AG04450 (cell line): ENCODE results near the gene DGKH. TPM values are rescaled to one million over a fixed set of nuclear protein-coding genes. Genes with fewer than 3 reads are reported as not detected.
"Not testable (repeated sequence)": the region's sequence is repeated elsewhere in the genome, so short reads cannot be mapped to it uniquely, and the experiment has no call there.

Experiments used
- CTCF ChIA-PET: fragments of 300-600, 350-600 bp; formaldehyde crosslinking; extraction: SDS; loops from one replicate; lab custom pipeline; 2022; ENCODE audit warnings: antibody characterized with exemption, inconsistent platforms; lab: Charles Lee
- POLR2A ChIA-PET: fragments of 350-600 bp; formaldehyde crosslinking; extraction: SDS; loops from one replicate; lab custom pipeline; 2021; ENCODE audit warnings: antibody characterized with exemption, inconsistent platforms; lab: Yijun Ruan, JAX
- DNase-seq: peaks from one replicate; pipeline ENCODE4 v3.0.0-alpha.2; 2011; ENCODE audit warnings: low read depth, low spot score
- H3K27ac ChIP-seq: one replicate; pipeline ENCODE4 v1.5.1; 2012; ENCODE audit warnings: low read depth, low read length, control low read depth
- H3K27me3 ChIP-seq: one replicate; pipeline ENCODE4 v1.6.0; 2012; ENCODE audit warnings: low read length; ENCODE audit not compliant: control insufficient read depth, insufficient read depth
- H3K4me3 ChIP-seq: 2 replicates; pipeline ENCODE4 v1.5.1; 2011; ENCODE audit warnings: mild to moderate bottlenecking, low read depth, low read length, control low read depth
- H3K9me3 ChIP-seq: 2 replicates; pipeline ENCODE4 v1.5.1; 2012; ENCODE audit warnings: low read length; ENCODE audit not compliant: control insufficient read depth, insufficient read depth
- polyA plus RNA-seq: library from polyadenylated mRNA; depleted of rRNA; stranded (reverse); fragments of >200 nt; gene quantifications from 2 replicates; pipeline ENCODE4 v1.2.3, GENCODE V29; 2011
- TF ChIP-seq, protein P1 (sequence below): IDR thresholded peaks from 2 replicates; pipeline ENCODE4 v1.5.1; 2011; ENCODE audit warnings: low read depth, low read length, control low read depth, inconsistent platforms

Gene DGKH
- polyA plus RNA-seq, 1 experiment = 4.3 TPM

DNA sequence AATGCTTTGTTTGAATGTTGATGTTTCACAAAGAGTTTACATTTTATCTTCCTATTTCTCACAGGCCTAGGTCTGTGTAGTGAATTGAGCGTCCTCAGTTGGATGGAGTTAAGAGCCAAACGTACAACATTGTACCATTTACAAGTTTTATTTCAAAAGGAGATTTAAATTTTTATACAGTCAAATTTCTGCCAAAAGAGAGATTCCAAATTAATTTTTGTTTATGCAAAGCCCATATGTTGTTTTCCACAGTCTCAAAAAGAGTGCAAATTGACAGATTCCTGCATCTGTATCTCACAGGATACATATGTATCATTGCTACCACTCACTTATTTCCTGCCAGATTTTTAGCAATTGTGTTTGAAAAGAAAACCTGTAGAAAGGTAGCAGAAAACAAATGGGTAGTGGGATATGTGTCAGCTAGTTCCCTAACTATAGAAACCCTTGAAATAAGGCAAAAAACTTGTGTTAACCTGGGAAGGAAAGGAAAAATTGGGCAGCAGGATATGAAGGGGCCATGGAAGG is 46.1 kb downstream of the DGKH start:
- Histone ChIP-seq H3K27me3 (no peaks in the 10 kb centered on the region), H3K9me3 (no peaks in the 10 kb centered on the region; the same call in 1 of the 2 replicates), H3K27ac (no peak overlapping the region), H3K4me3 (no peak overlapping the region)
- ChIA-PET CTCF (interaction anchor here (1.0 kb wide), 1 partner anchor 426 kb away, joined by 3 read pairs; no protein-coding TSS in a partner anchor), POLR2A (no interaction called here)
- DNase-seq = no peak
- TF ChIP-seq, protein P1, sequence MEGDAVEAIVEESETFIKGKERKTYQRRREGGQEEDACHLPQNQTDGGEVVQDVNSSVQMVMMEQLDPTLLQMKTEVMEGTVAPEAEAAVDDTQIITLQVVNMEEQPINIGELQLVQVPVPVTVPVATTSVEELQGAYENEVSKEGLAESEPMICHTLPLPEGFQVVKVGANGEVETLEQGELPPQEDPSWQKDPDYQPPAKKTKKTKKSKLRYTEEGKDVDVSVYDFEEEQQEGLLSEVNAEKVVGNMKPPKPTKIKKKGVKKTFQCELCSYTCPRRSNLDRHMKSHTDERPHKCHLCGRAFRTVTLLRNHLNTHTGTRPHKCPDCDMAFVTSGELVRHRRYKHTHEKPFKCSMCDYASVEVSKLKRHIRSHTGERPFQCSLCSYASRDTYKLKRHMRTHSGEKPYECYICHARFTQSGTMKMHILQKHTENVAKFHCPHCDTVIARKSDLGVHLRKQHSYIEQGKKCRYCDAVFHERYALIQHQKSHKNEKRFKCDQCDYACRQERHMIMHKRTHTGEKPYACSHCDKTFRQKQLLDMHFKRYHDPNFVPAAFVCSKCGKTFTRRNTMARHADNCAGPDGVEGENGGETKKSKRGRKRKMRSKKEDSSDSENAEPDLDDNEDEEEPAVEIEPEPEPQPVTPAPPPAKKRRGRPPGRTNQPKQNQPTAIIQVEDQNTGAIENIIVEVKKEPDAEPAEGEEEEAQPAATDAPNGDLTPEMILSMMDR = no peak

DNA sequence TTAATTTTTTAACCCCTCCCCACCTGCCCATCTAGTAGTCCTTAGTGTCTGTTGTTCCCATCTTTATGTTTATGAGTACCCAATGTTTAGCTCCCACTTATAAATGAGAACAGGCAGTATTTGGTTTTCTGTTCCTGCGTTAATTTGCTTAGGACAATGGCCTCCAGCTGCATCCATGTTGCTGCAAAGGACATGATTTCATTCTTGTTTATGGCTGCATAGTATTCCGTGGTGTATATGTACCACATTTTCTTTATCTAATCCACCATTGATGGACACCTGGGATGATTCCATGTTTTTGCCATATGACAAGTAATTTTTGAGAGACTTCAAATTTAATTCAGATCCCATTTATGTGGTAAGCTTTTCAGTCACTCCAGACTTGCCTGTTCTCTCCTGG is 47.8 kb downstream of the DGKH start:
- POLR2A ChIA-PET, H3K27me3 ChIP-seq, CTCF ChIA-PET, H3K27ac ChIP-seq, H3K9me3 ChIP-seq, H3K4me3 ChIP-seq, DNase-seq: not testable (repeated sequence)

DNA sequence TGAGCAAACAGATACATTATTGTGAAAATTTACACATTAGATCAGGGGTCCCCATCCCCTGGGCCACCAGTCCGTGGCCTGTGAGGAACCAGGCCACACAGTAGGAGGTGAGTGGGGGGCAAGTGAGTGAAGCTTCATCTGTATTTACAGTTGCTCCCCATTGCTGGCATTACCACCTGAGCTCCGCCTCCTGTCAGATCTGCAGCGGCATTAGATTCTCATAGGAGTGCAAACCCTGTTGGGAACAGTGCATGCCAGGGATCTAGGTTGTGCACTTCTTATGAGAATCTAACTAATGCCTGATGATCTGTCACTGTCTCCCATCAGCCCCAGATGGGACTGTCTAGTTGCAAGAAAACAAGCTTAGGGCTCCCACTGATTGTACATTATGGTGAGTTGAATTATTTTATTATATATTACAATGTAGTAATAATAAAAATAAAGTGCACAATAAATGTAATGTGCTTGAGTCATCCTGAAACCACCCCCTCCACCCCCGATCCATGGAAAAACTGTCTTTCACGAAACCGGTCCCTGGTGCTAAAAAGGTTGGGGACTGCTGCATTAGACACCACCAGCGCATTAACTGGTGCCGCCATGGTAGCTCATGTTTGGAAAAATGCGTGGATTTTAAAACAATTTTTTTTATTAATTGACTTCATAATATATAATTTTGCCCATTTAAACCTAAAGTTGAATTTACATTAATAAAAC is 51.7 kb downstream of the DGKH start:
- Histone ChIP-seq H3K4me3 (no peak overlapping the region), H3K27ac (no peak overlapping the region), H3K27me3 (no peaks in the 10 kb centered on the region), H3K9me3 (peaks cover 2% of the 10 kb centered on the region; the same call in 1 of the 2 replicates)
- ChIA-PET CTCF (interaction anchor here (0.7 kb wide), 1 partner anchor 432 kb away, joined by 3 read pairs; no protein-coding TSS in a partner anchor), POLR2A (no interaction called here)
- no peak for DNase-seq
- TF ChIP-seq, protein P1 = no peak

DNA sequence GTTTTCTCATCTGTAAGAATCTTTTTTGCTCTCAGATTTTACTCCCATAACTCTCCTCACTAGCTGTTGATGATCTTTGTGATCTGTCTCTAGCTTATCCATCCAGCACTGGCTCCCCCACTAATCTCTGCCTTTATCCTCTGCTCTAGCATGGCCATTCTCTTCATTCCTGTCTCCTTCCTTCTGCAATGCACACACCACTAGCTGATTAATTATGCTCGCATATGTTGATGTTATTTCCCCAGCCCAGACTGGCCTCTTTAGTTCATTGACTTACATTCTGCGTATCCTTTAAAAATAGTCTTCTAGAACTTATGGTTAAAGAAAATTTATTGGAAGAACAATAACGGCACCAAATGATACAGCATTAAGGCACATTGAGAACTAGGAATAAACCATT is 52.5 kb downstream of the DGKH start:
- CTCF ChIA-PET = no interaction called here
- DNase-seq = no peak
- TF ChIP-seq, protein P1 = no peak
- no peaks in the 10 kb centered on the region for H3K27me3 ChIP-seq
- no peak overlapping the region for H3K4me3 ChIP-seq
- H3K27ac ChIP-seq = no peak overlapping the region
- POLR2A ChIA-PET = no interaction called here
- peaks cover 2% of the 10 kb centered on the region; the same call in 1 of the 2 replicates for H3K9me3 ChIP-seq

DNA sequence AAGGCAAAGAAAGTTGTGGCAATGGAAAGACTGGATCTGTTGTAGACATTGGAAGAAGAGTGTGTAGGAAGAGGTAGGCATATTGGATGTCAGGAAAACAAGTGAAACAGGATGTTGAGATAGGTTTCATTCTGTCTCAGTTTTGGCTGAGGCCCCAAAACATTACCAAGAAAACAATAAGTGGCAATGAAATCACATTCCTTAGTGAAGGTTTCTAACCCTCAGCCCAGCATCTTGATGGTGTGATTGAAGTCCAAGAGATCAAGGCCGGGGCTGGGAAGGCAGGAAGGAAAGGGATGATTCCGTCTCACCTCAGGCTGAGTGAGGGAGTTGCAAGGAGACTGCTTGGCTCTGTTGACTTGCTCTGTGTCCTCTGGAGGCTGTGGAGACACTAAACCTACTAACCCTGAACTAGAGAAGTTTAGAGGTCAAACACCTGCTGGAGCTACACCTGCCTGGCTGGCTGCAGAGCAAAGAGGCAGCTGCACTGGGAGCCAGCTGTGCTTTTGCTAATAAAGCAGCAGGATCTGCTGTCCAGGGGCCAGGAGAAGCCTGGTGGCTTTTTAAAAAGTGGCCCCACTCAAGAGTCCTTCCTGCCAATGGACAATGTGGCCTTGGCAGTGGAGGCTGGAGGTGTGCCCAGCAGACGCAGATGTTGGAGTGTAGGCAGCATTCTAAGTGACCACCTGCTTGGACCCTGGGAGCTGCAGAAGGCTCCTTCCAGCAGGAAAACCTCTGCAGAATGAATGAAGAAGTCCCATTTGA is 53.6 kb downstream of the DGKH start:
- no peak for DNase-seq
- Histone ChIP-seq H3K27me3 (no peaks in the 10 kb centered on the region), H3K27ac (no peak overlapping the region), H3K9me3 (peaks cover 2% of the 10 kb centered on the region; the same call in 1 of the 2 replicates), H3K4me3 (no peak overlapping the region)
- CTCF ChIA-PET = interaction anchor here (1.2 kb wide), 1 partner anchor 434 kb away, joined by 3 read pairs; no protein-coding TSS in a partner anchor
- POLR2A ChIA-PET = no interaction called here
- TF ChIP-seq, protein P1 = no peak
